Loucy (cell line): ENCODE data around the gene CCDC33.

Source experiments
- H2AFZ ChIP-seq: fragments of 200-600 bp; sonication (generic); 2 replicates; pipeline ENCODE4 v1.6.0; 2016; ENCODE audit warnings: antibody characterized with exemption, mild to moderate bottlenecking, low read length, moderate library complexity
- H3F3A ChIP-seq: fragments of 200-600 bp; 2 replicates; pipeline ENCODE4 v1.6.0; 2016; ENCODE audit warnings: antibody characterized with exemption, low read depth, mild to moderate bottlenecking
- H3K27me3 ChIP-seq: fragments of 200-600 bp; sonication (generic); 2 replicates; pipeline ENCODE4 v1.6.1; 2014; ENCODE audit warnings: low read length, mild to moderate bottlenecking; ENCODE audit not compliant: insufficient read depth, poor library complexity, severe bottlenecking
- H3K36me3 ChIP-seq: fragments of 200-600 bp; sonication (generic); 2 replicates; pipeline ENCODE4 v1.6.1; 2016; ENCODE audit warnings: low read length; ENCODE audit not compliant: insufficient read depth
- H3K4me1 ChIP-seq: fragments of 200-600 bp; sonication (generic); 2 replicates; pipeline ENCODE4 v1.5.1; 2014; ENCODE audit warnings: low read length, mild to moderate bottlenecking; ENCODE audit not compliant: insufficient read depth, poor library complexity, severe bottlenecking
- H3K4me2 ChIP-seq: fragments of 200-600 bp; sonication (generic); 2 replicates; pipeline ENCODE4 v1.6.0; 2014; ENCODE audit warnings: antibody characterized with exemption, low read length, low read depth, mild to moderate bottlenecking; ENCODE audit not compliant: poor library complexity, severe bottlenecking
- H3K4me3 ChIP-seq: fragments of 200-600 bp; sonication (generic); 2 replicates; pipeline ENCODE4 v1.5.1; 2014; ENCODE audit warnings: low read length, mild to moderate bottlenecking, mixed read lengths; ENCODE audit not compliant: poor library complexity, severe bottlenecking
- H3K79me2 ChIP-seq: fragments of 200-600 bp; sonication (generic); 2 replicates; pipeline ENCODE4 v1.6.1; 2014; ENCODE audit warnings: low read length; ENCODE audit not compliant: insufficient read depth
- H3K9ac ChIP-seq: fragments of 200-600 bp; sonication (generic); 2 replicates; pipeline ENCODE4 v1.6.0; 2014; ENCODE audit warnings: mild to moderate bottlenecking, low read depth, low read length, moderate library complexity; ENCODE audit not compliant: poor library complexity, severe bottlenecking
- H3K9me2 ChIP-seq: fragments of 200-600 bp; sonication (generic); replicated peaks from 2 replicates; pipeline ENCODE4 v1.6.1; 2016; ENCODE audit warnings: low read depth, low read length, mixed read lengths
- H3K9me3 ChIP-seq: fragments of 200-600 bp; sonication (generic); 2 replicates; pipeline ENCODE4 v1.6.1; 2014; ENCODE audit warnings: mild to moderate bottlenecking, antibody characterized with exemption, low read length, low read depth; ENCODE audit not compliant: insufficient read depth
- H4K20me1 ChIP-seq: fragments of 200-600 bp; sonication (generic); 2 replicates; pipeline ENCODE4 v1.6.0; 2014; ENCODE audit warnings: antibody characterized with exemption, low read length, mild to moderate bottlenecking; ENCODE audit not compliant: insufficient read depth, poor library complexity, severe bottlenecking
- CTCF ChIP-seq: fragments of 200-600 bp; sonication (generic); conservative IDR thresholded peaks from 2 replicates; pipeline ENCODE4 v1.5.1; 2014; ENCODE audit warnings: mild to moderate bottlenecking, antibody characterized with exemption, low read length
- EZH2phosphoT487 ChIP-seq: fragments of 200-600 bp; IDR thresholded peaks from 2 replicates; pipeline ENCODE4 v1.6.1; 2018; ENCODE audit warnings: antibody characterized with exemption, mild to moderate bottlenecking, moderate library complexity, borderline replicate concordance

Gene CCDC33

GRCh38 chr15:74220475-74221248, 15.5 kb upstream of the CCDC33 start:
- Histone ChIP-seq H3K9me3 (no peaks in the 10 kb centered on the region), H3K9me2 (no peaks in the 10 kb centered on the region), H4K20me1 (no peaks in the 10 kb centered on the region), H3K4me3 (no peak overlapping the region), H3K4me2 (no peak overlapping the region), H3K36me3 (no peaks in the 10 kb centered on the region), H3K79me2 (no peaks in the 10 kb centered on the region), H3K4me1 (peaks cover 22% of the 10 kb centered on the region), H3F3A (no peaks in the 10 kb centered on the region), H3K9ac (peak overlapping the region; percentile 20), H3K27me3 (no peaks in the 10 kb centered on the region), H2AFZ (no peak overlapping the region)
- no peak for TF ChIP-seq EZH2phosphoT487
- TF ChIP-seq CTCF, result no peak

- Histone ChIP-seq H4K20me1 (no peaks in the 10 kb centered on the region), H3K79me2 (no peaks in the 10 kb centered on the region), H3K27me3 (no peaks in the 10 kb centered on the region), H3K4me2 (no peak overlapping the region), H2AFZ (no peak overlapping the region), H3K9me2 (no peaks in the 10 kb centered on the region), H3K36me3 (no peaks in the 10 kb centered on the region), H3K9ac (no peak overlapping the region), H3K4me1 (peaks cover 22% of the 10 kb centered on the region), H3K9me3 (no peaks in the 10 kb centered on the region), H3K4me3 (no peak overlapping the region), H3F3A (no peaks in the 10 kb centered on the region)
- no peak for TF ChIP-seq EZH2phosphoT487
- TF ChIP-seq CTCF, result no peak
Measured at GRCh38 chr15:74221399-74222239, 14.5 kb upstream of the CCDC33 start.

- H3F3A ChIP-seq, result no peaks in the 10 kb centered on the region
- no peaks in the 10 kb centered on the region for H3K36me3 ChIP-seq
- no peaks in the 10 kb centered on the region for H4K20me1 ChIP-seq
- H3K9me3 ChIP-seq, result no peaks in the 10 kb centered on the region
- H2AFZ ChIP-seq, result no peak overlapping the region
- no peak overlapping the region for H3K4me3 ChIP-seq
- H3K4me2 ChIP-seq, result no peak overlapping the region
- no peaks in the 10 kb centered on the region for H3K9me2 ChIP-seq
- H3K27me3 ChIP-seq, result no peaks in the 10 kb centered on the region
- TF ChIP-seq CTCF (no peak), EZH2phosphoT487 (no peak)
- H3K9ac ChIP-seq, result no peak overlapping the region
- H3K4me1 ChIP-seq, result peaks cover 22% of the 10 kb centered on the region
- H3K79me2 ChIP-seq, result no peaks in the 10 kb centered on the region
Measured at GRCh38 chr15:74222240-74223119, 13.6 kb upstream of the CCDC33 start.
